Measurements from ENCODE around the gene TMEM266.
A peak's percentile ranks its signal among the peaks of the same experiment; 100 is the strongest.

The TMEM266 gene

DNA sequence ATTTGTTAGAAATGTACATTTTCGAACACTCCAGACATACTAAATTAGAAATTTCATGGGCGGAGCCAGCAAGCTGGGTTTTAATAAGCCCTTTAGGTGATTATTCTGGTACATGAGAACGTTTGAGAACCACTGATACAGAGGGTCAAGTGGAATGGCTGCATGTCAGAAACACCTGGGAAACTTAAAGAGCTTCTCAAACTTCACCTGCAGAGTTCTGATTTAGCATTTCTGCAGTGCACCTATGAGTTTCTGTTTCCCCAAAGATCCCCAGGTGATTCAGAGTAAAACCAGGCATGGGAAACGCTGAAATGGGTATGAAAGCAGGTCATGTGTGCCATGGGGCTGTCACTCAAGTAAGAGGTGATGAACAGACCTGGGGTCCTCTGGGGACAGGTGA lies 68.1 kb downstream of the TMEM266 start:
- TF ChIP-seq, protein P1, sequence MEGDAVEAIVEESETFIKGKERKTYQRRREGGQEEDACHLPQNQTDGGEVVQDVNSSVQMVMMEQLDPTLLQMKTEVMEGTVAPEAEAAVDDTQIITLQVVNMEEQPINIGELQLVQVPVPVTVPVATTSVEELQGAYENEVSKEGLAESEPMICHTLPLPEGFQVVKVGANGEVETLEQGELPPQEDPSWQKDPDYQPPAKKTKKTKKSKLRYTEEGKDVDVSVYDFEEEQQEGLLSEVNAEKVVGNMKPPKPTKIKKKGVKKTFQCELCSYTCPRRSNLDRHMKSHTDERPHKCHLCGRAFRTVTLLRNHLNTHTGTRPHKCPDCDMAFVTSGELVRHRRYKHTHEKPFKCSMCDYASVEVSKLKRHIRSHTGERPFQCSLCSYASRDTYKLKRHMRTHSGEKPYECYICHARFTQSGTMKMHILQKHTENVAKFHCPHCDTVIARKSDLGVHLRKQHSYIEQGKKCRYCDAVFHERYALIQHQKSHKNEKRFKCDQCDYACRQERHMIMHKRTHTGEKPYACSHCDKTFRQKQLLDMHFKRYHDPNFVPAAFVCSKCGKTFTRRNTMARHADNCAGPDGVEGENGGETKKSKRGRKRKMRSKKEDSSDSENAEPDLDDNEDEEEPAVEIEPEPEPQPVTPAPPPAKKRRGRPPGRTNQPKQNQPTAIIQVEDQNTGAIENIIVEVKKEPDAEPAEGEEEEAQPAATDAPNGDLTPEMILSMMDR (IDR thresholded peaks at IDR 0.05; ENCODE audit: low read depth, low read length): no peak
- no peak overlapping the region for H3K4me3 ChIP-seq (ENCODE audit: low read depth, low read length)

DNA sequence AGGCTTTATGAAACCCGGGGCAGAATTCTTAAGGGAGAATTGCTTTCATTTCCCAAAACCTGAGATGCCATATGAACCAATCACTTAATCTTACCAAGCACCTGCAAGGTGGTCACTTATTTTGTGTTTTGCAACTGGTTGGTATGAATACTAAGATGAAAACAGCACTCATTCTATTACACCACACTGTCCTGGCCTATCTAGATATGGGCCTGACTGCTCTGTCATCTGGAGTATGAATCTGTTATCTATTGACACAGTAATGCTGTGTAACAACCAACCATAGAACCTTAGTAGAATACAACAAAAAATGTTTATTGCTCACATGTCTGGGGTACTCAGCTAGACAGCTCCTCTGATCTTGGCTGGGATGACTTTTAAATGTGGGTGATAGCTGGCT lies 74.8 kb downstream of the TMEM266 start:
- no peak overlapping the region for H3K4me3 ChIP-seq (ENCODE audit: low read depth, low read length)
- TF ChIP-seq, protein P1 (IDR thresholded peaks at IDR 0.05; ENCODE audit: low read depth, low read length): no peak

DNA sequence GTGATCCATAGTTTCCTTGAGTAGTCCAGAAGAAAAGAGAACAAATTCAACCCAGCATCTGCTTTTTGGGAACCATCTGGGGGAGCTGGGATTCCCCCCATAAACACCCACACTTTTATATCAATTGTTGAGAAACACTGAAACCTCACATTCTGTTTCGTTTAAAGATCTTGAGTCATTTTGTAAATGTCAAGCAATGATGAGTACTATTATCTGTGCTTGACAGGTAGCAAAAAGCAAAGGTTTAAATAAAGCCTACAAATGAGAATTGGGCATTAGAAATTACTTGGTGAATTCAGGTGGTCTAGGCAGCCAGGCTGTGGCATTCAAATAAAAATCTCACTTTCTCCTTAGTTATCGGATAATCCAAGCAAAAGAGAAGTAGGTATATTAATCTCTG lies 75.7 kb downstream of the TMEM266 start:
- H3K4me3 ChIP-seq (ENCODE audit: low read depth, low read length): no peak overlapping the region
- TF ChIP-seq, protein P1 (IDR thresholded peaks at IDR 0.05; ENCODE audit: low read depth, low read length): no peak

DNA sequence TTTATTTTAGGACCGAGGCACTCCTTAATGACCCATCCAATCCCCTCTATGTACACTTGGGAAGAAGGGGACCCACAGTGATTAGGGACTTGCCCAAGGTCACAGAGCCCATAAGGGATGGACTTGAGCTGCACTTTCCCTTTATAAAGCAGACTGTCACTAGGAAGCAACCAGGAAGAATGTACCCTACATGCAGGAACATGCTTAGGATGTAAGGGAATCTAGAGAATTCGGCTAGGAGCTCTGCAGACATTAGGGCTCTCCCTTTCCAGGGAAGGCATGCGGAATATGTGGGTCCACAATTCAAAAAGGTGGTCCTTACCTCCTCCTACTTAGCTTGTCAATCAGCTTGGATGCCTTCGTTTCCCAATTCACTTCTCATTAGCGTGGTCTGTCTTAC lies 78.7 kb downstream of the TMEM266 start:
- TF ChIP-seq, protein P1 (IDR thresholded peaks at IDR 0.05; ENCODE audit: low read depth, low read length): no peak
- no peak overlapping the region for H3K4me3 ChIP-seq (ENCODE audit: low read depth, low read length)

DNA sequence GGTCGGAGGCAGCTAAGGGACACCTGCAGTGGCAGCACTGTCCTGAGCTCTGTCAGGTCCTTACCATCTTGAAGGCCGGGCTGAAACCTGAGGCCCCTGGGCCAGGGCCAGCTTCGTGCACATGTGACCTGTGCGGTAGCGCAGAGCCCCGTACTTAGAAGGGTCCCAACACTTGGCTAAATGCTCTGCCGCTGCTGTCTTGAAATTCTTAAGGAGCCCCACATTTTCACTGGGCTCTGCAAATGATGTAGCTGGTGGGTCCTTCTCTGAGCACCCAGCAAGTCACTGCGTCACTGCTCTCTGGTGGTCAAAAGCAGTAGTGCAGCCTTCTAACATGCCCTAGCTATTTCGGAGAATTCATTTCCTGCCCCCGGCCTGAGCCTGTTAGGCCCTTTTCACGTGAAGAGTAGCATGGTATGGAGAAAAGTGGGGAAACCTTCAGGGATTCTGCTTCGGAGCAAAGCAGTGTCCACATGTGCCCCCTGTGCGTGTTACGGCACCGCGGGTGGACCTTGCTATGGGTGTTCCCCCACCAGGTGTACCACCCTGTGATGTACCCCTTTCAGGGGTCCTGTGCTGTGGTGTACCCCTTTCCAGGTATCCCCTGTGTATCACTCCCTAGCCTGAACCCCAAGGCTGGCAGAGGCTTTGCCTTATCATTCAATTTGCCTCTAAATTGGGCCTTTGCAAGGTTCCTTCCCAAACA lies 79.7 kb downstream of the TMEM266 start:
- no peak overlapping the region for H3K4me3 ChIP-seq (ENCODE audit: low read depth, low read length)
- TF ChIP-seq, protein P1 (IDR thresholded peaks at IDR 0.05; ENCODE audit: low read depth, low read length): peak; percentile 97

DNA sequence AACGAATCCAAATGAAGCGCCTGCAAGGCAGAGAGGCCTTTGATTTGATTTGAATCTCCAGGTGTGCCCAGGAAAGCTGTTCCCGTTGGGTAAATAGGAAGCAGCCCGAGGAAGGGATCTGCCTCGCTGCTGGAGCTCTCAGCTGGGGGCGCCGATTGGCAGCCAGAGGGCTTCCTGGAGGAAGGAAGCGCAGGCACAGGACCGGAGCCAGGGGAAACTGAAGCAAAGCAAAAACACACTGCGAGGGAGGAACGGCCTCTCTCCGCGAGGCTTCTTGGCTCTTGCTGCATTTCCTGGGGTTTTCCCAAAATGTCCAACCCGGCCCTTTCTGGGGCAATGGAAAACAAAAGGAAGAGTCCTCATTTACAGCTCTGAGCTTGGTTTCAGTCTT lies 80.3 kb downstream of the TMEM266 start:
- TF ChIP-seq, protein P1 (IDR thresholded peaks at IDR 0.05; ENCODE audit: low read depth, low read length): no peak
- no peak overlapping the region for H3K4me3 ChIP-seq (ENCODE audit: low read depth, low read length)

DNA sequence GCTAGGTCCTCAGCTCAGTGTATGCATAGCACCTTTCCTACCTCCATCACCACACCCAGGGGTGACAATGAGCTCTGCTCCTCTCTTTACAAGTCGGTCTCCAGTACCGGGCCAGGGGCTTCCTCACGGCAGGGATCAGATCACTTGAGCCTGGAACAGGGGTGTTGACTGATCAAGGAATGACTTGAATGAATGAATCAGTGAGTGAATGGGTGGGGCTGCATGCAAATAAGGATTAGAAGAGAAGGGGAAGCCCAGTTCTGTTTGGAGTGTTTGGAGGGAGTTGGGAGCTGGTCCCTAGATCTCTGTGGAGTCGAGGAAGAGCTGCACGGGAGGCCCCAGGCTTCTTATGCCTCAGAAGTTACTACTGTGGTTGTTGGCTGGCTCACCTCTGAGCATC lies 87.0 kb downstream of the TMEM266 start:
- H3K4me3 ChIP-seq (ENCODE audit: low read depth, low read length): no peak overlapping the region
- TF ChIP-seq, protein P1 (IDR thresholded peaks at IDR 0.05; ENCODE audit: low read depth, low read length): no peak

All from WI38 (cell line).